Neural progenitor cell (in vitro differentiated cells): ENCODE measurements around the gene SH3GL2.

ENCODE experiments used
- EZH2 ChIP-seq: fragments of 200-600 bp; sonication (generic); IDR thresholded peaks from 2 replicates; pipeline ENCODE4 v1.6.1; 2017; ENCODE audit warnings: antibody characterized with exemption, mild to moderate bottlenecking, moderate library complexity
- TF ChIP-seq, protein P1 (sequence below): fragments of 200-600 bp; sonication (generic); IDR thresholded peaks from 2 replicates; pipeline ENCODE4 v1.5.1; 2017; ENCODE audit warnings: antibody characterized with exemption, mild to moderate bottlenecking

DNA sequence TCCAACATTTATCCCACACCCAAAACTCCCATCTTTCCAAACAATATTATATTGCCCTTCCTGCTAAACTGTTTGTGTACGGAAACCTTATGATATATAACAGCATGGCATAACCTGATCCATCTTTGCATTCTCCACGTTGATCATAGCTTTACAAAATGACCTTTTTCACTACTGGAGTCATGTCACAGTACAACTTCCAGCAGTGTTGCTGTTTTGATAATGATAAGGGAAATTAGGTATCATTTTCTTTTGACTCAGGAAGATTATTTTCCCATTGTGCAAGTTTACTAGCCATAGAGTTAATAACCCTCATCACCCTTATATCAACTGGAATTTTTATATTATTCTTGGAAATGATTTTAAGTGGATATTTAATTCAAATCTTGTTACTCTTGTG lies 57.5 kb downstream of the SH3GL2 start:
- TF ChIP-seq EZH2: no peak
- TF ChIP-seq, protein P1, sequence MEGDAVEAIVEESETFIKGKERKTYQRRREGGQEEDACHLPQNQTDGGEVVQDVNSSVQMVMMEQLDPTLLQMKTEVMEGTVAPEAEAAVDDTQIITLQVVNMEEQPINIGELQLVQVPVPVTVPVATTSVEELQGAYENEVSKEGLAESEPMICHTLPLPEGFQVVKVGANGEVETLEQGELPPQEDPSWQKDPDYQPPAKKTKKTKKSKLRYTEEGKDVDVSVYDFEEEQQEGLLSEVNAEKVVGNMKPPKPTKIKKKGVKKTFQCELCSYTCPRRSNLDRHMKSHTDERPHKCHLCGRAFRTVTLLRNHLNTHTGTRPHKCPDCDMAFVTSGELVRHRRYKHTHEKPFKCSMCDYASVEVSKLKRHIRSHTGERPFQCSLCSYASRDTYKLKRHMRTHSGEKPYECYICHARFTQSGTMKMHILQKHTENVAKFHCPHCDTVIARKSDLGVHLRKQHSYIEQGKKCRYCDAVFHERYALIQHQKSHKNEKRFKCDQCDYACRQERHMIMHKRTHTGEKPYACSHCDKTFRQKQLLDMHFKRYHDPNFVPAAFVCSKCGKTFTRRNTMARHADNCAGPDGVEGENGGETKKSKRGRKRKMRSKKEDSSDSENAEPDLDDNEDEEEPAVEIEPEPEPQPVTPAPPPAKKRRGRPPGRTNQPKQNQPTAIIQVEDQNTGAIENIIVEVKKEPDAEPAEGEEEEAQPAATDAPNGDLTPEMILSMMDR: no peak
